Vagina (tissue), 2 donors: Measurements from ENCODE around the gene ADCY1.

Source experiments
- CTCF ChIP-seq, 3 experiments: fragments of 450-650 bp in 2 of 3; fragments of 200-600 bp in 1 of 3; sonication (generic) in 1 of 3; IDR thresholded peaks; one replicate each; pipeline ENCODE4 v1.5.1; 2017 to 2019; ENCODE audit warnings: antibody characterized with exemption in 3 of 3, mild to moderate bottlenecking in 2 of 3, moderate library complexity in 2 of 3
- POLR2A ChIP-seq, 2 donors: fragments of 450-650 bp; IDR thresholded peaks; one replicate each; pipeline ENCODE4 v1.6.1; 2017; ENCODE audit warnings: antibody characterized with exemption in 2 of 2, mild to moderate bottlenecking in 2 of 2, moderate library complexity in 2 of 2
- POLR2AphosphoS5 ChIP-seq, 2 donors: sonication (generic); formaldehyde crosslinking; IDR thresholded peaks; one replicate each; pipeline ENCODE4 v1.9.0; 2017; ENCODE audit warnings: antibody characterized with exemption in 2 of 2, mild to moderate bottlenecking in 2 of 2, low read depth in 1 of 2; ENCODE audit not compliant: insufficient read depth in 1 of 2

DNA sequence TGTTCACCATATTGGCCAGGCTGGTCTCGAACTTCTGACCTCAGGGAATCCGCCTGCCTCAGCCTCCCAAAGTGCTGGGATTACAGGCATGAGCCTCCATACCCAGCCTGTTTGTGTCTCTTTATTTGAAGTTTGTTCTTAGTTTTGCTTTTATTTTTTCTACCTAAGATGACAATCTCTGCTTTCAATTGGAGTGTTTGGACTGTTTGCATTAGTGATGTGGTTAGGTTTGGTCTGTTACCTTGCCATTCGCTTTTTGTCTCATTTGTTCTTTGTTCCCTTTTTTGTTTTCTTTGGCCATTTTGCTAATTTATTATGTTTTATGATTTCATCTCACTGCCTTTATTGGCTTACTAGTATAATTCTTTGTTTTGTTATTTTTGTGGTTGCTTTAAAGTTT, 62.6 kb downstream of the ADCY1 start:
- TF ChIP-seq POLR2AphosphoS5 (IDR thresholded peaks at IDR 0.05; ENCODE audit: insufficient read depth in 1 of 2, low read depth in 1 of 2) (no peak), CTCF (IDR thresholded peaks at IDR 0.05) (no peak), POLR2A (IDR thresholded peaks at IDR 0.05) (no peak)
